H1 (cell line): ENCODE measurements around the gene PRDM1. TPM values are rescaled to one million over a fixed set of nuclear protein-coding genes. Genes with fewer than 3 reads are reported as not detected.

ENCODE experiments used
- CTCF ChIA-PET: fragments of 300-600 bp; sonication (Branson Sonifier 250); formaldehyde crosslinking; loops from one replicate; lab custom pipeline; 2021; ENCODE audit not compliant: partially characterized antibody; lab: Charles Lee
- POLR2A ChIA-PET: fragments of 300-600 bp; sonication (Branson Sonifier 250); formaldehyde crosslinking; loops from one replicate; lab custom pipeline; 2021; ENCODE audit warnings: inconsistent platforms; ENCODE audit not compliant: partially characterized antibody; lab: Charles Lee
- DNase-seq, 2 experiments: peaks; one replicate each; pipeline versions ENCODE4 v3.0.0 to v3.0.0-alpha.2; 2010 to 2022; ENCODE audit warnings: low spot score in 2 of 2, low read depth in 1 of 2, mixed read lengths in 1 of 2
- FAIRE-seq: peaks from 2 replicates; lab custom pipeline; 2011; peaks lifted over from hg19 to GRCh38; lab: Jason Lieb, UNC
- H2AFZ ChIP-seq: 2 replicates; pipeline ENCODE4 v1.8.1; 2012; ENCODE audit warnings: low read length, inconsistent platforms
- H2AK5ac ChIP-seq: 2 replicates; pipeline ENCODE4 v1.6.1; 2013; ENCODE audit warnings: low read depth, low read length
- H2BK120ac ChIP-seq: replicated peaks from 2 replicates; pipeline ENCODE3; 2013; ENCODE audit warnings: low read depth, low read length, inconsistent platforms
- H2BK12ac ChIP-seq: 2 replicates; pipeline ENCODE4 v1.6.1; 2013; ENCODE audit warnings: low read depth, low read length
- H2BK15ac ChIP-seq: 2 replicates; pipeline ENCODE4 v1.6.1; 2013; ENCODE audit warnings: low read length
- H2BK20ac ChIP-seq: 2 replicates; pipeline ENCODE4 v1.6.1; 2013; ENCODE audit warnings: low read length
- H2BK5ac ChIP-seq: 2 replicates; pipeline ENCODE4 v1.6.1; 2013; ENCODE audit warnings: low read depth, low read length
- H3K14ac ChIP-seq: 2 replicates; pipeline ENCODE4 v1.6.1; 2013; ENCODE audit warnings: inconsistent platforms; ENCODE audit not compliant: insufficient read length
- H3K18ac ChIP-seq: 2 replicates; pipeline ENCODE4 v1.6.1; 2013; ENCODE audit warnings: low read length; ENCODE audit errors: extremely low read depth
- H3K23ac ChIP-seq: 2 replicates; pipeline ENCODE4 v1.6.1; 2013; ENCODE audit warnings: inconsistent platforms; ENCODE audit not compliant: insufficient read length
- H3K23me2 ChIP-seq: 2 replicates; pipeline ENCODE4 v1.6.1; 2013; ENCODE audit warnings: low read depth, low read length
- H3K27ac ChIP-seq: 2 replicates; pipeline ENCODE4 v1.6.1; 2011; ENCODE audit warnings: low read depth, low read length, inconsistent platforms
- H3K27me3 ChIP-seq, 4 experiments: replicated peaks in 1 of 4; 1 replicate in 1 of 4; 2 replicates in 3 of 4; pipeline versions ENCODE4 v1.6.1 to v1.8.1; 2011 to 2013; ENCODE audit warnings: low read length in 3 of 4, mild to moderate bottlenecking in 3 of 4, inconsistent platforms in 2 of 4, mixed read lengths in 2 of 4, moderate library complexity in 1 of 4; ENCODE audit not compliant: control insufficient read depth in 3 of 4, insufficient read depth in 3 of 4; ENCODE audit errors: extremely low read depth in 1 of 4
- H3K36me3 ChIP-seq, 4 experiments: 2 replicates each; pipeline versions ENCODE4 v1.6.1 to v1.8.1; 2011 to 2013; ENCODE audit warnings: mild to moderate bottlenecking in 4 of 4, low read length in 3 of 4, moderate library complexity in 2 of 4, control low read depth in 1 of 4, inconsistent platforms in 1 of 4; ENCODE audit not compliant: insufficient read depth in 4 of 4, control insufficient read depth in 2 of 4
- H3K4ac ChIP-seq: replicated peaks from 2 replicates; pipeline ENCODE3; 2013; ENCODE audit warnings: low read length, low read depth, mixed read lengths, inconsistent platforms; ENCODE audit not compliant: insufficient read length
- H3K4me1 ChIP-seq, 4 experiments: replicated peaks in 1 of 4; 1 replicate in 1 of 4; 2 replicates in 3 of 4; pipeline versions ENCODE4 v1.6.1 to v1.8.1; 2011 to 2013; ENCODE audit warnings: low read length in 3 of 4, inconsistent platforms in 2 of 4, mixed read lengths in 1 of 4; ENCODE audit not compliant: insufficient read depth in 4 of 4, control insufficient read depth in 3 of 4
- H3K4me2 ChIP-seq, 2 experiments: 2 replicates each; pipeline versions ENCODE4 v1.6.1 to v1.8.1; 2011 to 2013; ENCODE audit warnings: low read depth in 2 of 2, low read length in 2 of 2, control low read depth in 1 of 2, inconsistent platforms in 1 of 2, mild to moderate bottlenecking in 1 of 2; ENCODE audit not compliant: insufficient read depth in 1 of 2
- H3K4me3 ChIP-seq, 4 experiments: fragments of 200-600, 300-600 bp in 1 of 4; sonication (generic), shearing (Covaris generic), sonication (Bioruptor Twin) in 1 of 4; 2 replicates each; pipeline versions ENCODE4 v1.5.1 to v1.8.1; 2011 to 2016; ENCODE audit warnings: low read length in 4 of 4, low read depth in 3 of 4, control low read depth in 2 of 4, inconsistent platforms in 2 of 4, mild to moderate bottlenecking in 2 of 4, mixed read lengths in 1 of 4, moderate library complexity in 1 of 4; ENCODE audit not compliant: insufficient read depth in 2 of 4; ENCODE audit errors: extremely low read depth in 1 of 4
- H3K56ac ChIP-seq: replicated peaks from 2 replicates; pipeline ENCODE3; 2013; ENCODE audit warnings: low read depth, mild to moderate bottlenecking, mixed read lengths, low read length, inconsistent platforms; ENCODE audit not compliant: insufficient read length
- H3K79me1 ChIP-seq: 2 replicates; pipeline ENCODE4 v1.6.1; 2013; ENCODE audit warnings: low read depth, low read length, control low read depth
- H3K79me2 ChIP-seq, 2 experiments: 2 replicates each; pipeline versions ENCODE4 v1.6.1 to v1.8.1; 2012 to 2013; ENCODE audit warnings: low read length in 2 of 2, mild to moderate bottlenecking in 2 of 2, inconsistent platforms in 1 of 2; ENCODE audit not compliant: insufficient read depth in 2 of 2, control insufficient read depth in 1 of 2
- H3K9ac ChIP-seq, 4 experiments: replicated peaks in 1 of 4; 1 replicate in 1 of 4; 2 replicates in 3 of 4; pipeline versions ENCODE4 v1.6.1 to v1.8.1; 2011 to 2013; ENCODE audit warnings: low read depth in 3 of 4, low read length in 3 of 4, control low read depth in 2 of 4, mild to moderate bottlenecking in 2 of 4, moderate library complexity in 2 of 4, inconsistent platforms in 1 of 4; ENCODE audit errors: extremely low read depth in 1 of 4
- H3K9me3 ChIP-seq, 2 experiments: 2 replicates each; pipeline versions ENCODE4 v1.6.1 to v1.8.1; 2012 to 2013; ENCODE audit warnings: mild to moderate bottlenecking in 2 of 2, moderate library complexity in 2 of 2, control low read depth in 1 of 2, inconsistent platforms in 1 of 2, low read depth in 1 of 2, low read length in 1 of 2, mixed read lengths in 1 of 2; ENCODE audit not compliant: insufficient read depth in 2 of 2
- H4K20me1 ChIP-seq, 2 experiments: replicated peaks in 1 of 2; 2 replicates each; pipeline versions ENCODE3 to v1.8.1; 2011 to 2013; ENCODE audit warnings: inconsistent platforms in 2 of 2, low read length in 2 of 2, mild to moderate bottlenecking in 1 of 2; ENCODE audit not compliant: insufficient read depth in 2 of 2, control insufficient read depth in 1 of 2
- H4K5ac ChIP-seq: 2 replicates; pipeline ENCODE4 v1.6.1; 2013; ENCODE audit warnings: low read length, low read depth, mixed read lengths, inconsistent platforms; ENCODE audit not compliant: insufficient read length
- H4K8ac ChIP-seq: 2 replicates; pipeline ENCODE4 v1.8.0; 2013; ENCODE audit warnings: mild to moderate bottlenecking, moderate library complexity, low read length, inconsistent platforms; ENCODE audit not compliant: insufficient read depth; ENCODE audit errors: extremely low read depth
- H4K91ac ChIP-seq: replicated peaks from 2 replicates; pipeline ENCODE3; 2013; ENCODE audit warnings: low read length, mixed read lengths, inconsistent platforms; ENCODE audit not compliant: insufficient read length
- GTF2F1 ChIP-seq: IDR thresholded peaks from 2 replicates; pipeline ENCODE4 v1.6.1; 2012; ENCODE audit warnings: low read depth, low read length, improper control_type of control experiment, borderline replicate concordance
- KDM4A ChIP-seq: IDR thresholded peaks from one replicate; pipeline ENCODE4 v1.7.1; 2012; ENCODE audit warnings: low read depth, mild to moderate bottlenecking, moderate library complexity, low read length, inconsistent platforms; ENCODE audit not compliant: severe bottlenecking
- MAX ChIP-seq: IDR thresholded peaks from 2 replicates; pipeline ENCODE4 v1.6.1; 2012; ENCODE audit warnings: inconsistent platforms
- POU5F1 ChIP-seq: IDR thresholded peaks from 2 replicates; pipeline ENCODE4 v1.6.1; 2011; ENCODE audit warnings: low read depth, mild to moderate bottlenecking, low read length, moderate library complexity
- ZNF274 ChIP-seq: IDR thresholded peaks from 2 replicates; pipeline ENCODE4 v1.7.0; 2012; ENCODE audit warnings: low read length, borderline replicate concordance; ENCODE audit errors: extremely low read depth
- WGBS, 2 experiments: shearing (Covaris generic) in 1 of 2; methylation state at CpG; one replicate each; pipeline versions ENCODE4 v1.1.6 to v1.1.7; 2013 to 2015; ENCODE audit warnings: low lambda C conversion rate in 2 of 2, mixed read lengths in 2 of 2, inconsistent platforms in 1 of 2, low coverage in 1 of 2, missing lambda C conversion rate in 1 of 2; ENCODE audit not compliant: insufficient replicate concordance in 2 of 2, insufficient coverage in 1 of 2, insufficient read length in 1 of 2; ENCODE audit errors: extremely low coverage in 1 of 2, missing lambda C conversion rate in 1 of 2; 5-methylcytosine and 5-hydroxymethylcytosine counted together
- polyA plus RNA-seq, 7 experiments: library from polyadenylated mRNA; depleted of rRNA in 3 of 7; stranded (reverse) in 5 of 7; unstranded in 2 of 7; fragments of >200 nt in 5 of 7; fragments of 200-250 nt in 2 of 7; gene quantifications; 1 replicate in 5 of 7; 2 replicates in 1 of 7; 4 replicates in 1 of 7; pipeline versions ENCODE4 v1.2.1 to v1.2.3, GENCODE V29; 2011 to 2013; ENCODE audit warnings: missing spikeins in 2 of 7, mixed read lengths in 2 of 7
- total RNA-seq: library from RNA; stranded (reverse); fragmentation: NEBNext Ultra II Directional; extraction: Animal tissue kit (Norgen Biotek cat#: 25700); gene quantifications from 2 replicates; pipeline ENCODE4 v1.2.1, GENCODE V29; 2021

PRDM1 gene
- total and polyA plus RNA-seq, 2 of the 8 experiments (the other 6 are each of a cell fraction or from before 2014, with no cell fraction given): 0.21 to 0.74 TPM

GRCh38 chr6:106092279-106092678 is 6.1 kb downstream of the PRDM1 start:
- no peak overlapping the region for H2BK5ac ChIP-seq
- H4K5ac ChIP-seq: no peak overlapping the region
- FAIRE-seq (no peak), DNase-seq (no peak)
- no peak overlapping the region for H4K91ac ChIP-seq
- no peak overlapping the region for H3K18ac ChIP-seq
- no peak overlapping the region for H3K4me2 ChIP-seq
- no peak overlapping the region for H3K4me3 ChIP-seq
- WGBS, 2 experiments: 89% methylated on average over 5 of the region's 5 CpGs; no CpG with 5 or more reads in 1 of the 2 experiments
- no peak overlapping the region for H3K9ac ChIP-seq
- no peaks in the 10 kb centered on the region for H3K36me3 ChIP-seq
- peaks cover 0 to 8% (median 4%) of the 10 kb centered on the region in 4 experiments; a peak in 5 of 7 replicates for H3K4me1 ChIP-seq
- H3K9me3 ChIP-seq: no peaks in the 10 kb centered on the region
- no peak overlapping the region for H4K8ac ChIP-seq
- H3K79me2 ChIP-seq: no peaks in the 10 kb centered on the region
- H3K56ac ChIP-seq: no peak overlapping the region
- H2BK12ac ChIP-seq: no peak overlapping the region
- no peak overlapping the region for H2BK120ac ChIP-seq
- H3K4ac ChIP-seq: no peak overlapping the region
- no peak overlapping the region for H3K14ac ChIP-seq
- TF ChIP-seq POU5F1: no peak
- no peak for TF ChIP-seq KDM4A
- TF ChIP-seq ZNF274: no peak
- TF ChIP-seq MAX: no peak
- no peak for TF ChIP-seq GTF2F1
- ChIA-PET POLR2A (no interaction called here), CTCF (interaction anchor here (0.9 to 2.7 kb wide), 6 partner anchors 48 to 661 kb away, joined by 3 to 8 read pairs (median 4); no protein-coding TSS in a partner anchor)
- H2BK20ac ChIP-seq: no peak overlapping the region
- H3K23me2 ChIP-seq: no peaks in the 10 kb centered on the region; the same call in 1 of the 2 replicates
- no peak overlapping the region for H3K23ac ChIP-seq
- H3K27ac ChIP-seq: no peak overlapping the region
- no peak overlapping the region for H2AK5ac ChIP-seq
- no peaks in the 10 kb centered on the region for H3K79me1 ChIP-seq
- H2AFZ ChIP-seq: 0 out of 2 replicates have a peak overlapping the region, but pooled peaks have one; percentile 41
- no peak overlapping the region for H2BK15ac ChIP-seq
- peaks cover 0 to 2% (median under 1%) of the 10 kb centered on the region in 4 experiments; a peak in 3 of 7 replicates for H3K27me3 ChIP-seq
- no peaks in the 10 kb centered on the region for H4K20me1 ChIP-seq
